Fibroblast of lung (primary cell): Measurements from ENCODE around the gene CTDSPL. TPM values are rescaled to one million over a fixed set of nuclear protein-coding genes. Genes with fewer than 3 reads are reported as not detected.
"Not testable (repeated sequence)": the region's sequence is repeated elsewhere in the genome, so short reads cannot be mapped to it uniquely, and the experiment has no call there.

Experiments used
- DNase-seq, 2 donors: peaks; one replicate each; pipeline versions ENCODE4 v3.0.0 to v3.0.0-alpha.2; 2010; ENCODE audit warnings: low read depth in 2 of 2
- H2AFZ ChIP-seq: 2 replicates; pipeline ENCODE4 v1.5.1; 2012; ENCODE audit warnings: low read length, control low read depth, inconsistent platforms
- H3K27ac ChIP-seq: 2 replicates; pipeline ENCODE4 v1.5.1; 2011; ENCODE audit warnings: low read length, control low read depth; ENCODE audit not compliant: insufficient read depth
- H3K27me3 ChIP-seq: 2 replicates; pipeline ENCODE4 v1.5.1; 2011; ENCODE audit warnings: mild to moderate bottlenecking, low read length; ENCODE audit not compliant: control insufficient read depth, insufficient read depth
- H3K36me3 ChIP-seq: 2 replicates; pipeline ENCODE4 v1.5.1; 2011; ENCODE audit warnings: low read length; ENCODE audit not compliant: control insufficient read depth, insufficient read depth
- H3K4me1 ChIP-seq: 2 replicates; pipeline ENCODE4 v1.5.1; 2011; ENCODE audit warnings: low read length; ENCODE audit not compliant: control insufficient read depth, insufficient read depth; ENCODE audit errors: extremely low read depth
- H3K4me2 ChIP-seq: 2 replicates; pipeline ENCODE4 v1.5.1; 2011; ENCODE audit warnings: low read length, control low read depth; ENCODE audit not compliant: insufficient read depth; ENCODE audit errors: extremely low read depth
- H3K4me3 ChIP-seq, 4 experiments: fragments of 200-600 bp in 1 of 4; sonication (generic) in 1 of 4; replicated peaks in 1 of 4; 2 replicates each; pipeline ENCODE4 v1.5.1; 2011 to 2016; ENCODE audit warnings: low read length in 4 of 4, low read depth in 3 of 4, mild to moderate bottlenecking in 3 of 4, control low read depth in 2 of 4, inconsistent platforms in 1 of 4, mixed read lengths in 1 of 4; ENCODE audit not compliant: insufficient read depth in 1 of 4; ENCODE audit errors: control extremely low read depth in 1 of 4
- H3K79me2 ChIP-seq: 2 replicates; pipeline ENCODE4 v1.5.1; 2012; ENCODE audit warnings: mild to moderate bottlenecking, low read length, inconsistent platforms; ENCODE audit not compliant: control insufficient read depth, insufficient read depth
- H3K9ac ChIP-seq: 2 replicates; pipeline ENCODE4 v1.5.1; 2011; ENCODE audit warnings: mild to moderate bottlenecking, low read length, control low read depth; ENCODE audit not compliant: insufficient read depth
- H3K9me3 ChIP-seq: 2 replicates; pipeline ENCODE4 v1.5.1; 2012; ENCODE audit warnings: low read depth, low read length; ENCODE audit not compliant: control insufficient read depth, insufficient read depth
- H4K20me1 ChIP-seq: 2 replicates; pipeline ENCODE4 v1.5.1; 2011; ENCODE audit warnings: low read length; ENCODE audit not compliant: control insufficient read depth, insufficient read depth; ENCODE audit errors: extremely low read depth
- CTCF ChIP-seq, 2 donors: IDR thresholded peaks in 1 of 2; conservative IDR thresholded peaks in 1 of 2; 1 replicate in 1 of 2; 2 replicates in 1 of 2; pipeline ENCODE4 v1.5.1; 2011 to 2012; ENCODE audit warnings: low read length in 2 of 2, control low read depth in 1 of 2, inconsistent platforms in 1 of 2, low read depth in 1 of 2, mild to moderate bottlenecking in 1 of 2
- EZH2 ChIP-seq: IDR thresholded peaks from 2 replicates; pipeline ENCODE4 v1.5.1; 2012; ENCODE audit warnings: low read length, control low read depth, mild to moderate bottlenecking; ENCODE audit errors: missing control alignments
- polyA plus RNA-seq, 2 donors: library from polyadenylated mRNA; depleted of rRNA in 1 of 2; stranded (reverse) in 1 of 2; unstranded in 1 of 2; fragments of >200 nt; gene quantifications; 2 replicates each; pipeline ENCODE4 v1.2.1, GENCODE V29; 2011 to 2012; ENCODE audit warnings: missing spikeins in 1 of 2
- total RNA-seq: library from RNA; depleted of rRNA; stranded (reverse); fragments of >200 nt; gene quantifications from 2 replicates; pipeline ENCODE4 v1.2.1, GENCODE V29; 2014

CTDSPL gene
- total and polyA plus RNA-seq, 2 donors (not counting 1 experiment from before 2014, with no cell fraction given): 34.0 to 51.5 TPM

DNA sequence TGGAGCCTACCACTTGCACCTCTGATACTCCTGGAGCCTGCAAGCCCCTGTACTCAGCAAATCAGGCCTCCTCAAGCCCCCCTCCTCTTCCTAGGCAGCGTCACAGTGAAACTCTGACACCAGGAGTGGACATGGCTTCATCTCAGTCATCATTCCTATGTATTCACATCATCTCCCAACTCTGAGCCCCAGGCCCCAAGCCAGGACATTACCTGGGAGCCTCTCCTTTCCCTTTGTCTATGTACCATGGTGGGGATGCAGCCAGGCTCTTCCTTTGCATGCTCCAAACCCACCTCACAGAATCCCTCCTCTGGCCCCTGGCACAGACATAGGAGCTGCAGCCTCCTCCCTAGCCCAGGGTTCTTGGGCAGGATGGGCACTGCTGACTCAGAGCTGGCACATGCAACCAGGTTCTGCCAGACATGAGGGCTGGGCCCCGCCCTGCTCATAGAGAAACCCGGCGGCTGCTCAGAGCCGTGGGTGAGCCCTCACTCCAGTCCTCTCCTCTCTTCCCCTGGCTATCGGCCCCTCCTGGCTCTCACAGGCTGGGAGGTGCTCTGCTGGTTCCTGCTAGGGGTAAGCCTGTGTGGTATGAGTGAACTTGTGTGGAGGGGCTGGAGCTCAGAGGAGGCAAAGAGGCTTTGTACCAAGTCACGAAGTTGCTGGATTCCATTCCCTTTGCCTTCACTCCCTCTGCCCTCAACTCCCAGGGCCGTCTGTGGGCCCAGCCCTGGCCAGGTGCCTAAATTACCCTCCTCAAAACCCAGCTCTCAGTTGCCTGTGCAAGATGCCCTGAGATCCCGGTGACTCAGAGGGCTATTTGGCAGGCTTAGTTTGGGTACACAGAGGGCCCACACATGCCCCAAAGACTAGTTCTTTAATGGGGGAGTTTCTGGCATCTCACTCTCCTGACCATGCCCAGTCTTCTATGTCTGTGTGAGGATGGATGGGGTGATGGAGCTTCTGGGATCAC is 169.6 kb downstream of the CTDSPL start:
- Histone ChIP-seq H3K36me3 (no peaks in the 10 kb centered on the region), H3K4me1 (peaks cover 3% of the 10 kb centered on the region), H3K4me2 (peak overlapping the region; percentile 3), H3K27me3 (no peaks in the 10 kb centered on the region), H3K9ac (no peak overlapping the region), H3K4me3 (no peak overlapping the region), H2AFZ (no peak overlapping the region), H3K9me3 (no peaks in the 10 kb centered on the region), H3K27ac (no peak overlapping the region), H4K20me1 (no peaks in the 10 kb centered on the region), H3K79me2 (no peaks in the 10 kb centered on the region)
- TF ChIP-seq EZH2 (no peak), CTCF (conservative IDR thresholded peaks at IDR 0.05 in 1 of 2, IDR thresholded peaks at IDR 0.05 in 1 of 2; ENCODE audit: low read depth in 1 of 2, low read length in 2 of 2) (no peak)
- DNase-seq: peak in 1 of 2 donors; percentile 38

GRCh38 chr3:38032328-38032865 is 170.7 kb downstream of the CTDSPL start:
- no peak overlapping the region for H3K4me3 ChIP-seq
- TF ChIP-seq EZH2 (no peak), CTCF (conservative IDR thresholded peaks at IDR 0.05 in 1 of 2, IDR thresholded peaks at IDR 0.05 in 1 of 2; ENCODE audit: low read depth in 1 of 2, low read length in 2 of 2) (no peak)
- no peak overlapping the region for H2AFZ ChIP-seq
- no peaks in the 10 kb centered on the region for H3K79me2 ChIP-seq
- H3K27me3 ChIP-seq: no peaks in the 10 kb centered on the region
- H3K36me3 ChIP-seq: no peaks in the 10 kb centered on the region
- H3K9me3 ChIP-seq: no peaks in the 10 kb centered on the region
- no peaks in the 10 kb centered on the region for H4K20me1 ChIP-seq
- H3K9ac ChIP-seq: no peak overlapping the region
- H3K4me2 ChIP-seq: no peak overlapping the region
- no peak overlapping the region for H3K27ac ChIP-seq
- peaks cover 3% of the 10 kb centered on the region for H3K4me1 ChIP-seq
- no peak for DNase-seq

GRCh38 chr3:38033586-38033985 is 171.9 kb downstream of the CTDSPL start:
- not testable (repeated sequence) for H3K4me3 ChIP-seq, H3K36me3 ChIP-seq, H3K9ac ChIP-seq, H3K79me2 ChIP-seq, H3K9me3 ChIP-seq, DNase-seq, H3K27me3 ChIP-seq, H4K20me1 ChIP-seq, H2AFZ ChIP-seq, H3K4me2 ChIP-seq, H3K4me1 ChIP-seq, H3K27ac ChIP-seq

Other genes with a start within 250 kb of the CTDSPL start
- gene VILL, start 128.9 kb downstream of the CTDSPL start, total RNA-seq: 6.7 and 9.4 TPM in 2 replicates
- gene VILL, start 128.9 kb downstream of the CTDSPL start, polyA plus RNA-seq: 1.9 and 2.0 TPM in 2 replicates
- gene PLCD1, start 167.8 kb downstream of the CTDSPL start, total RNA-seq: 31.8 and 47.2 TPM in 2 replicates
- gene PLCD1, start 167.8 kb downstream of the CTDSPL start, polyA plus RNA-seq: 8.2 and 10.5 TPM in 2 replicates
- under 0.01 TPM in 2 replicates for gene DLEC1, start 177.3 kb downstream of the CTDSPL start, total RNA-seq
- gene DLEC1, start 177.3 kb downstream of the CTDSPL start, polyA plus RNA-seq: 0.02 and 0.05 TPM in 2 replicates